NB4 (cell line): ENCODE data around the gene PPEF2.

Experiments
- DNase-seq: peaks from one replicate; pipeline ENCODE4 v3.0.0; 2010; ENCODE audit warnings: low read depth
- H3K4me3 ChIP-seq: one replicate; pipeline ENCODE4 v1.5.1; 2011; ENCODE audit warnings: mild to moderate bottlenecking, low read depth, low read length, moderate library complexity
- CTCF ChIP-seq: IDR thresholded peaks from one replicate; pipeline ENCODE4 v1.5.1; 2012; ENCODE audit warnings: low read depth, low read length
- MAX ChIP-seq: IDR thresholded peaks from 2 replicates; pipeline ENCODE4 v1.6.1; 2011; ENCODE audit warnings: low read depth, low read length
- MYC ChIP-seq: IDR thresholded peaks from 2 replicates; pipeline ENCODE4 v1.6.1; 2011; ENCODE audit warnings: low read depth, low read length
- POLR2A ChIP-seq: IDR thresholded peaks from 2 replicates; pipeline ENCODE4 v1.6.1; 2011; ENCODE audit warnings: mild to moderate bottlenecking; ENCODE audit not compliant: insufficient read length; ENCODE audit errors: extremely low read depth

Gene PPEF2

GRCh38 chr4:75902352-75902751 lies at the start of gene PPEF2:
PPEF2 (minus strand) TSS chr4:75902452; CDS start chr4:75896325, 6,127 bp downstream.
- no peak for TF ChIP-seq MYC
- no peak for TF ChIP-seq MAX
- no peak for TF ChIP-seq CTCF
- TF ChIP-seq POLR2A = no peak
- DNase-seq = no peak
- no peak within 1 kb of the TSS for H3K4me3 ChIP-seq

- TF ChIP-seq CTCF = no peak
- no peak for TF ChIP-seq MAX
- no peak for TF ChIP-seq POLR2A
- TF ChIP-seq MYC = no peak
- no peak overlapping the region for H3K4me3 ChIP-seq
- no peak for DNase-seq
Measured at GRCh38 chr4:75950213-75950815, 48.1 kb upstream of the PPEF2 start.

- TF ChIP-seq MYC (no peak), CTCF (no peak), POLR2A (no peak), MAX (no peak)
- DNase-seq = no peak
- no peak overlapping the region for H3K4me3 ChIP-seq
Measured at GRCh38 chr4:75948822-75949444, 46.7 kb upstream of the PPEF2 start.

GRCh38 chr4:75940692-75941253 lies 38.5 kb upstream of the PPEF2 start, which contains the start of gene NAAA:
NAAA (minus strand) TSS chr4:75941013; CDS start chr4:75940949, 64 bp downstream.
- peak; percentile 82 for DNase-seq
- TF ChIP-seq MAX (no peak), CTCF (no peak), POLR2A (no peak), MYC (no peak)
- H3K4me3 ChIP-seq = peak within 1 kb of the TSS; percentile 82

- DNase-seq = peak; percentile 86
- H3K4me3 ChIP-seq = peak overlapping the region; percentile 82
- peak; percentile 46; the same call in 1 of the 2 replicates for TF ChIP-seq MYC
- TF ChIP-seq MAX = peak; percentile 70
- TF ChIP-seq POLR2A = no peak
- no peak for TF ChIP-seq CTCF
Measured at GRCh38 chr4:75939890-75940691, 37.8 kb upstream of the PPEF2 start.
